NOMO-1 treated with DMSO at 0.1 percent for 48 hours (cell line): ENCODE results near the gene ZBTB46.
A peak's percentile ranks its signal among the peaks of the same experiment; 100 is the strongest.

Source experiments
- DNase-seq: peaks from one replicate; lab custom pipeline; 2025; ENCODE audit not compliant: unreplicated experiment; lab: John Stamatoyannopoulos, UW

The ZBTB46 gene

GRCh38 chr20:63748070-63748933 is 82.8 kb downstream of the ZBTB46 start:
- no peak for DNase-seq

GRCh38 chr20:63747622-63748069 is 83.4 kb downstream of the ZBTB46 start:
- DNase-seq, result no peak

DNA sequence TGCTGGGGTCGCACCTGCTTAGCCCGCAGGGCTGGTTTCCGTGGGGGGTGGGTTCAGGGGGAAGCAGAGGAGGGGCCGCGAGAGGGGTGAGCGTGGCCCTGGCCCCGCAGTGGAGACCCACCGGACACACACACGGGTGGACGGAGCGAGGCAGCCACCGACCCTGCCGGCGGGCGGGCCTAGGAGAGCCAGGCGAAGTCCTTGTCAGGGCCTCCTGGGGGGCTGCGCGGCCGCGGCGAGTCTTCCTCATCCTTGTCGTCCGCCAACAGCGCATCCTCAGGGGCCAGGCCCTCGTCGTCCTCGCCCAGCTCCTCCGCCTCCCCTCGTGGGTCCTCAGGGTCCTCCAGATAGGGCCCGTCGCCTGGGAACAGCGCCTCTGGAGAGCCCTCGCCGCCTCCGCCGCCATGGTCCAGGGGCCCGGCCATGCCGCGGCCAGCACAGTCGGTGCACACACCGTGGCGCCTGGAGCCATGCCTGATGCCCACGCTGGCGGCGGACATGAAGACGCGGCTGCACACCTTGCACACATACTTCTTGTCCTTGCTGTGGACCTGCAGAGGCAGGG is 84.2 kb downstream of the ZBTB46 start:
- no peak for DNase-seq

DNA sequence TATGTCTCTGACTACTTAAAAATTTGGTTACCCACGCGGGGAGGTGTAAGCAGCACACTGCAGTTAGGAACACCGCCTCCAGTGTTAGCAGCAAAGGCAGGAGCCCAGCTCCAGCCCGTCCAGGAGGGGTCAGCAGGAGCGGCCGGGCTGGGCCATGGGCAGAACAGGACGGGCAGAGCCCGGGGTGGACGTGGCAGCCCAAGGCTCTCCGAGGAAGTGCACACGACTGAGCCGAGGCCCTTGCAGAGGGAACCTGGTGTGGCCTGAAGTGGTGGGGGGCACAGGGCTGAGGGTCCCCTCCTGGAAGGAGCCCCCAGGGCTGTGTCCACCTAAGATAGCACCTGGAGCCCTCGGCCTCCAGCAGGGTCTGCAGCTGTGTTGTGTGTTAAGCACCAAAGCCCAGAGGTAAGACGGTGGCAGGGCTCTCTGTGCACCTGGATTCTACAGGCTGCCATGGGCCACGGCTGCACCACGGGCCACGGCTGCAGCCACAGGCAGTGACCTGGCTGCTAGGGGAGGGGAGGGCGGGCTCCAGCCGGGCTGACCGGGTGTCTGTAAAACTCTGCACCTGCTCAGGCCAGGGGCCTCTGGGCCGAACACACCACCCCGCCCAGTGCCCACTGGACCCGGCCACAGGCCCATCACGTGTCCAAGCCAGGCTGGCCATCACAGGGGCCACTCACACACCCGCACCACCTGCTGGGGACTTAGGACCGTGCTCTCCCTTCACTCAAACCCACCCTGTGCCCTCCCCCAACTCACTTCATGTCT is 84.9 kb downstream of the ZBTB46 start:
- DNase-seq, result no peak

DNA sequence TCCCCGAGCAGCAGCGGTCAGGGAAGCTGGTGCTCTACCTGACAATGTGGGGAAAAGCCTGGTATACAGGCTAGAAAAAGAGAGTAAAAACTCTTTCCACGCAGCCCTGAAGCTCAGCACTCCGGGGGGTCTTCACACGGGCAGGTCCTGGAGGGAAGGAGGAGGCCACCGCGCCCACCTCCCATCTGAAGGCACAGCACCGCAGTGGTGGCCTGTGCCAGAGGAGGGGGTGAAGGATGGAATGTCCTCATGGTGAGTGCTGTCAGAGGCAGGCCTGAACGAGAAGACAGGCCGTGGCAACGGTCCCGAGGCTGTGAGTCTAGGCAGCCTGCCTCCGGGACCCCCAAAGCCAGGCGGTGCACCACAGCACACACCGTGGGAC is 85.6 kb downstream of the ZBTB46 start:
- DNase-seq, result no peak

- DNase-seq, result no peak
Observed at GRCh38 chr20:63744574-63745423, 86.3 kb downstream of the ZBTB46 start.

DNA sequence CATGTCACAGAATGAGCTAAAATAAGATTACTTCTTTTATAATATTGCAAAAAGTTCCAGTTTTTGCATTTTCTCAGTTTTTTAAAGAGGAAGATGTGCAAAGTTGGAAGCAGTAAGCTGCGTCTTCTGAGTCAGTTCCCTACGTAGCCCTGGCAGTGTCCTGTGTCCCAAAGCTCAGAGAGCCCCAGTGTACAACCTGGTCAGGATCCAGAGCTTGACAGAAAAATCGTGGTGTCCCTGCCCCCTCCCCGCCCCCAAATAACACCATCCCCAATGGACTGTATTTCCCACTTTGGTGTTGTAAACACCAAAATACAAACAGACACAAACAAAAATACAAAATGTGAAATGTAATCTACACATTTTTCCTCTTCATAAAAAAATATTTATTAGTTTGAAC is 86.9 kb downstream of the ZBTB46 start:
- no peak for DNase-seq

DNA sequence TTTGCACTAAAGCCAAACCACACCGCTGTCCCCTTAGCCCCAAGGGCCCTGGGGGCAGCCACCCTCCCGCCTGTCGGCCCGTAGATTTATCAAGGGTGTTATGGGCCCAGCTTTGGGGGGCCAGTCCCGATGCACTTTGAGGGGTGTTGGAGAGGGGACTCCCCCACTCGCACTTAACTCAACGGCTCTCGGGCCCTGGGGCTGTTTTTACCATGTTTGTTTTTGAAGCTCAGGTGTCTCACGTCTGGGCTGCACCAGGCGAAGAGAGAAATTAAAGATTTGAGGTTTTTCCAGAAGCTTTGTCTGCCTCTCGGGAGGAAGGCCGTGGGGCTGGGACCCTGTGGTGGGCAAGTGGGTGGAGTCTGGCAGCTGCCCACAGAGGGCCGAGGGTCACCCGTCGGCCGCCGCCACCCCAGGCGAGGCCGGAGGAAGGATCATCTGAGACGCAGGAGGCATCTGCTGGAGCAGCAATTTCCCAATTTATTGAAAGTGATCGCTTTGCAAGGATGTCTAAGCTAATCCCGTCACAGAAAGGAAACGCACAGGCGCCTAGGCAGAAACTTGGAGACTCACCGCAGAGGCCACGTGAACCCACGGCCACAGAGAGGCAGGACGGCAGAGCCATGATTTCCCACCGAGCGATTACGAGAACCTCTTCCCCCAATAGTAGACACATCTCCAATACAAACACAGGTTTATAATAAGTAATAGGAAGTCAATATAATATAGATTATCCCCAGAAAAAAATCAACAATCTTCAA is 87.7 kb downstream of the ZBTB46 start:
- DNase-seq, result no peak

DNA sequence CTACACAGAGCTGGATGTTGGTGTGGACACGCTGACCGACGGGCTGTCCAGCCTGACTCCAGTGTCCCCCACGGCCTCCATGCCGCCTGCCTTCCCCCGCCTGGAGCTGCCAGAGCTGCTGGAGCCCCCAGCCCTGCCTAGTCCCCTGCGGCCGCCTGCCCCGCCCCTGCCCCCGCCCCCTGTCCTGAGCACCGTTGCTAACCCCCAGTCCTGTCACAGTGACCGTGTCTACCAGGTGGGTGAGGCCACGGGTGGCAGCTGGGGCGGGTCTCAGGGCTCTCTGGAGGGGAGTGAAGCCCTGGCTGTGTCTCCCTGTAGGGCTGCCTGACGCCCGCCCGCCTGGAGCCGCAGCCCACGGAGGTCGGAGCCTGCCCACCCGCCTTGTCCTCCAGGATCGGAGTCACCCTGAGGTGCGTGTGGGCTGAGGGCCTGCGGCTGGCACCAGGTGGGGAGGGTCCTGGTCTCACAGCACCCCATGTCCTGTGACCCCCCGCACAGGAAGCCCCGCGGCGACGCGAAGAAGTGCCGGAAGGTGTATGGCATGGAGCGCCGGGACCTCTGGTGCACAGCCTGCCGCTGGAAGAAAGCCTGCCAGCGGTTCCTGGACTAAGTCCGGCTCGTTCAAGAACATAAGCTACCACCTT is 88.6 kb downstream of the ZBTB46 start:
- no peak for DNase-seq

- no peak for DNase-seq
Observed at GRCh38 chr20:63741676-63742380, 89.2 kb downstream of the ZBTB46 start.

- DNase-seq, result no peak
Observed at GRCh38 chr20:63741354-63741675, 89.7 kb downstream of the ZBTB46 start.

- peak; percentile 77 for DNase-seq
Observed at GRCh38 chr20:63740627-63741353, 90.3 kb downstream of the ZBTB46 start.

GRCh38 chr20:63740070-63740626 is 90.9 kb downstream of the ZBTB46 start:
- peak; percentile 18 for DNase-seq

DNA sequence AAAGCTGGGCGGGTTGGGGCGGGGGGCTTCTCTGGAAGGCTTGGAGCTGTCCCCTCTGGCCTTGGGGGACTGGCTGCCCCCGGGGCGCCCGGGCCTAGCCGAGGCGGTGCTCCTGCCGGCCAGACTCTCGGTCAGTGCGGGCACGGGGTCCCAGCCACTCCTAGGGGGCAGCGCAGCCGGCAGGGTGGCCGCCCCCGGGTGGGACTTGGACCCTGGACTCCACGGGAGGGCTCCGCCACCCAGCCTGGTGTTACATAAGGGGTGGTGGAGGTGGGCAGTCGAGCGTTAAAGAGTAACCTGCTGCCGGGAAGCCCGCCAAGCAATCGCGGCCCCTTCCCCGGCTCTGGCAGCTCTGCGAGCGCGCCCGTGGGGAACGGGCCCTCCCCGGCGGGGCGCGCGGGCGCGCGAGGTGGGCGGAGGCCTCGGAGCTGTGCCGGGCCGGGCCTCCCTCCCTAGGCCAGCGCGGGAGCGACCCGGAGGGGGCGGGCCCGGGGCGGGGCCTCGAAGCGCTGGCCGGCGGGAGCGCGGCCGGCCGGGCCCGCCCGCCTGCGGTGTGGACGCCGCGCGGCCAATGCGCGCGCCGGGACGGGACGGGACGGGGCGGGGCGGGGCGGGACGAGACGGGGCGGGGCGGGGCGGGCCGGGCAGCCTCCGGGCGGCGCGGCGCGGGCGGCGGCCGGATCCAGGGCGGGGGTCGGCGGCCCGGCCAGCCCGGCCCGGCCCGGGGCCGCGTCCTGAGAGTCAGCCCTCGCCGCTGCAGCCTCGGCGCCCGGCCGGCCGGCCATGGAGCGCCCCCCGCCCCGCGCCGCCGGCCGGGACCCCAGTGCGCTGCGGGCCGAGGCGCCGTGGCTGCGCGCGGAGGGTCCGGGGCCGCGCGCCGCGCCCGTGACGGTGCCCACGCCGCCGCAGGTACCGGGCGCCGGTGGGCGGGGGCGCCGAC is 91.7 kb downstream of the ZBTB46 start, which contains the start of gene SLC2A4RG:
Gene SLC2A4RG (plus strand): TSS at position 647 of the 940 bp plus-strand sequence. CDS start 137 bp downstream, at position 784.
- peak; percentile 58 for DNase-seq

GRCh38 chr20:63738687-63739129 is 92.4 kb downstream of the ZBTB46 start:
- DNase-seq, result peak; percentile 11

- DNase-seq, result no peak
Observed at GRCh38 chr20:63737945-63738686, 92.9 kb downstream of the ZBTB46 start.

- DNase-seq, result no peak
Observed at GRCh38 chr20:63737695-63737944, 93.4 kb downstream of the ZBTB46 start.
